GM12878 (cell line): ENCODE measurements around the gene ISOC2. TPM values are rescaled to one million over a fixed set of nuclear protein-coding genes. Genes with fewer than 3 reads are reported as not detected.

Experiments used
- BACH1 ChIP-seq: fragments of 450-650 bp; IDR thresholded peaks from 2 replicates; pipeline ENCODE4 v1.6.1; 2017; ENCODE audit warnings: mild to moderate bottlenecking, borderline replicate concordance
- DPF2 ChIP-seq: fragments of 450-650 bp; IDR thresholded peaks from 2 replicates; pipeline ENCODE4 v1.6.1; 2017; ENCODE audit warnings: mild to moderate bottlenecking
- EGR1 ChIP-seq, 2 experiments: IDR thresholded peaks; 1 replicate in 1 of 2; 2 replicates in 1 of 2; pipeline ENCODE4 v1.6.1; 2011 to 2012; ENCODE audit warnings: low read depth in 2 of 2, low read length in 2 of 2, borderline replicate concordance in 1 of 2, mild to moderate bottlenecking in 1 of 2, moderate library complexity in 1 of 2
- GATAD2B ChIP-seq: fragments of 450-650 bp; conservative IDR thresholded peaks from 2 replicates; pipeline ENCODE4 v1.6.1; 2017; ENCODE audit warnings: low read depth, mild to moderate bottlenecking, moderate library complexity
- HDAC6 ChIP-seq: fragments of 200-600 bp; sonication (generic); IDR thresholded peaks from one replicate; pipeline ENCODE4 v1.8.0; 2017; ENCODE audit warnings: antibody characterized with exemption; ENCODE audit not compliant: unreplicated experiment
- LARP7 ChIP-seq: fragments of 450-650 bp; IDR thresholded peaks from 2 replicates; pipeline ENCODE4 v1.6.1; 2017; ENCODE audit warnings: mild to moderate bottlenecking
- NKRF ChIP-seq: fragments of 450-650 bp; conservative IDR thresholded peaks from 2 replicates; pipeline ENCODE4 v1.6.1; 2017; ENCODE audit warnings: mild to moderate bottlenecking, moderate library complexity
- NR2F1 ChIP-seq: fragments of 450-650 bp; conservative IDR thresholded peaks from 2 replicates; pipeline ENCODE4 v1.6.1; 2017; ENCODE audit warnings: mild to moderate bottlenecking
- PML ChIP-seq: IDR thresholded peaks from 2 replicates; pipeline ENCODE4 v1.6.1; 2012; ENCODE audit warnings: low read length, inconsistent platforms
- POLR2A ChIP-seq: IDR thresholded peaks from 2 replicates; pipeline ENCODE4 v1.6.1; 2011; ENCODE audit warnings: low read depth, mild to moderate bottlenecking, low read length
- POLR2AphosphoS2 ChIP-seq: IDR thresholded peaks from 2 replicates; pipeline ENCODE4 v1.6.1; 2011; ENCODE audit warnings: low read depth, mild to moderate bottlenecking, low read length, improper control_type of control experiment, moderate library complexity
- POLR2AphosphoS5 ChIP-seq: IDR thresholded peaks from 2 replicates; pipeline ENCODE4 v1.6.1; 2011; ENCODE audit warnings: mild to moderate bottlenecking, low read length, inconsistent platforms
- POU2F2 ChIP-seq: IDR thresholded peaks from 3 replicates; pipeline ENCODE4 v1.6.1; 2011; ENCODE audit warnings: low read depth, mild to moderate bottlenecking, low read length, borderline replicate concordance
- RB1 ChIP-seq: fragments of 450-650 bp; formaldehyde crosslinking; IDR thresholded peaks from 2 replicates; pipeline ENCODE4 v1.6.1; 2017; ENCODE audit warnings: mild to moderate bottlenecking, borderline replicate concordance
- SIN3A ChIP-seq: IDR thresholded peaks from 2 replicates; pipeline ENCODE4 v1.6.1; 2012; ENCODE audit warnings: low read depth, low read length, improper control_type of control experiment
- SMARCA5 ChIP-seq: fragments of 450-650 bp; IDR thresholded peaks from 2 replicates; pipeline ENCODE4 v1.6.1; 2017; ENCODE audit warnings: mild to moderate bottlenecking
- TAF1 ChIP-seq: IDR thresholded peaks from 2 replicates; pipeline ENCODE4 v1.6.1; 2011; ENCODE audit warnings: mild to moderate bottlenecking, low read depth, low read length, borderline replicate concordance
- TARDBP ChIP-seq: IDR thresholded peaks from 2 replicates; pipeline ENCODE4 v1.6.1; 2016; ENCODE audit warnings: borderline replicate concordance
- TBL1XR1 ChIP-seq: IDR thresholded peaks from 2 replicates; pipeline ENCODE4 v1.6.1; 2012; ENCODE audit warnings: low read depth, low read length, improper control_type of control experiment
- TCF12 ChIP-seq: IDR thresholded peaks from 2 replicates; pipeline ENCODE4 v1.6.1; 2011; ENCODE audit warnings: low read depth, mild to moderate bottlenecking, low read length
- YY1 ChIP-seq: IDR thresholded peaks from 2 replicates; pipeline ENCODE4 v1.6.1; 2011; ENCODE audit warnings: low read depth, mild to moderate bottlenecking, low read length
- ZBED1 ChIP-seq: IDR thresholded peaks from 2 replicates; pipeline ENCODE4 v1.6.1; 2016; ENCODE audit warnings: borderline replicate concordance
- ZBTB11 ChIP-seq: fragments of 450-650 bp; formaldehyde crosslinking; IDR thresholded peaks from 2 replicates; pipeline ENCODE4 v1.5.0; 2022; ENCODE audit warnings: mild to moderate bottlenecking, missing genetic modification characterization
- ZNF217 ChIP-seq: fragments of 450-650 bp; IDR thresholded peaks from 2 replicates; pipeline ENCODE4 v1.6.1; 2017; ENCODE audit warnings: antibody characterized with exemption, mild to moderate bottlenecking
- ZNF592 ChIP-seq: fragments of 450-650 bp; IDR thresholded peaks from 2 replicates; pipeline ENCODE4 v1.6.1; 2017; ENCODE audit warnings: mild to moderate bottlenecking, moderate library complexity
- polyA plus RNA-seq, 11 experiments: library from polyadenylated mRNA; depleted of rRNA in 4 of 11; unstranded in 6 of 11; stranded (reverse) in 5 of 11; fragments of >200 nt; fragmentation: Nextera tagmentation in 4 of 11; fragmentation: Illumina TruSeq in 1 of 11; extraction: Ambion mirVana in 4 of 11; extraction: Trizol in 1 of 11; gene quantifications; 1 replicate in 1 of 11; 2 replicates in 10 of 11; pipeline versions ENCODE4 v1.2.1 to v1.2.3, GENCODE V29; 2011 to 2016; ENCODE audit warnings: inconsistent platforms in 2 of 11, missing spikeins in 2 of 11, low read depth in 1 of 11
- total RNA-seq, 4 experiments: library from RNA; depleted of rRNA in 3 of 4; stranded (reverse); fragments of >200 nt in 3 of 4; fragmentation: Illumina TruSeq in 1 of 4; extraction: Trizol in 1 of 4; gene quantifications; 2 replicates each; pipeline versions ENCODE4 v1.2.1 to v1.2.3, GENCODE V29; 2013 to 2021

ISOC2 gene
- total and polyA plus RNA-seq, 10 of the 15 experiments (the other 5 are each of a cell fraction or from before 2014, with no cell fraction given) = 0.72 to 238 (median 56.9) TPM

- TF ChIP-seq ZBTB11 (peak; percentile 47; the same call in 1 of the 2 replicates), YY1 (peak; percentile 57), POLR2AphosphoS5 (peak; percentile 98), DPF2 (peak; percentile 72), NR2F1 (peak; percentile 46), HDAC6 (peak; percentile 97), EGR1 (IDR thresholded peaks at IDR 0.05; ENCODE audit: borderline replicate concordance in 1 of 2, low read depth in 2 of 2, low read length in 2 of 2) (0 out of 3 replicates have a peak, but pooled peaks of 1 of the 2 experiments have one; percentile 26), ZNF592 (peak; percentile 64; the same call in 1 of the 2 replicates), TCF12 (peak; percentile 56; the same call in 1 of the 2 replicates), SMARCA5 (peak; percentile 86), ZNF217 (peak; percentile 65; the same call in 1 of the 2 replicates), ZBED1 (peak; percentile 35; the same call in 1 of the 2 replicates), GATAD2B (peak; percentile 96), BACH1 (peak; percentile 97), POLR2A (peak; percentile 97), TARDBP (0 out of 2 replicates have a peak, but pooled peaks have one; percentile 29), PML (peak; percentile 90), NKRF (peak; percentile 97), TBL1XR1 (peak; percentile 24; the same call in 1 of the 2 replicates), SIN3A (peak; percentile 83), POLR2AphosphoS2 (peak; percentile 96), POU2F2 (peak; percentile 93), TAF1 (peak; percentile 95), RB1 (peak; percentile 73; the same call in 1 of the 2 replicates), LARP7 (peak; percentile 98; the same call in 1 of the 2 replicates)
These were observed 54.0 kb downstream of the ISOC2 start, which contains the start of gene UBE2S (continued) for GRCh38 chr19:55407550-55407799.
